Activated CD4-positive, alpha-beta T cell treated with anti-CD3 and anti-CD28 coated beads for 36 hours (primary cell): ENCODE data around the gene SLX1B. TPM values are rescaled to one million over a fixed set of nuclear protein-coding genes. Genes with fewer than 3 reads are reported as not detected.
A peak's percentile ranks its signal among the peaks of the same experiment; 100 is the strongest.
"Not testable (repeated sequence)": the region's sequence is repeated elsewhere in the genome, so short reads cannot be mapped to it uniquely, and the experiment has no call there.

Source experiments
- ATAC-seq: fragments of 200-7000 bp; cut with Tn5 transposase; one replicate; pipeline ENCODE4 v1.10.0; 2021; ENCODE audit warnings: mild to moderate bottlenecking, moderate library complexity
- CTCF ChIA-PET: fragments of 350-600 bp; sonication (Branson Sonifier 250); formaldehyde crosslinking; loops from one replicate; lab custom pipeline; 2021; ENCODE audit warnings: antibody characterized with exemption; lab: Charles Lee
- POLR2A ChIA-PET: fragments of 350-600 bp; sonication (Branson Sonifier 250); formaldehyde crosslinking; loops from one replicate; lab custom pipeline; 2021; ENCODE audit warnings: antibody characterized with exemption, inconsistent platforms; lab: Charles Lee
- DNase-seq: peaks from one replicate; pipeline ENCODE4 v3.0.0-alpha.2; 2020
- H3K27ac Mint-ChIP-seq: one replicate; pipeline ENCODE4 v1.8.0; 2021; ENCODE audit warnings: mixed read lengths
- H3K27me3 Mint-ChIP-seq: one replicate; pipeline ENCODE4 v1.8.0; 2021; ENCODE audit warnings: mixed read lengths
- H3K36me3 Mint-ChIP-seq: one replicate; pipeline ENCODE4 v1.8.0; 2021; ENCODE audit warnings: low read depth, mixed read lengths
- H3K4me1 Mint-ChIP-seq: one replicate; pipeline ENCODE4 v1.8.0; 2021; ENCODE audit warnings: mixed read lengths
- H3K4me3 Mint-ChIP-seq: one replicate; pipeline ENCODE4 v1.8.0; 2021; ENCODE audit warnings: mild to moderate bottlenecking, moderate library complexity, mixed read lengths
- H3K9me3 Mint-ChIP-seq: one replicate; pipeline ENCODE4 v1.8.0; 2021; ENCODE audit warnings: low read depth, mixed read lengths
- intact Hi-C, 2 experiments: fragments of 100-400 bp; cut with DNase I in 1 of 2; cut with micrococcal nuclease in 1 of 2; formaldehyde crosslinking; loops; one replicate each; pipeline versions ENCODE4 v1.14.2 to v1.15.1; 2022 to 2024; cut with DNase I, micrococcal nuclease
- total RNA-seq, 2 experiments: library from RNA; stranded (reverse); gene quantifications; one replicate each; pipeline ENCODE4 v1.2.3, GENCODE V29; 2021

SLX1B gene
- total RNA-seq, 2 experiments from 2014 or later = 66.8 to 125 TPM

- H3K9me3 Mint-ChIP-seq, intact Hi-C loops, H3K36me3 Mint-ChIP-seq, H3K27me3 Mint-ChIP-seq, H3K27ac Mint-ChIP-seq, POLR2A ChIA-PET, H3K4me1 Mint-ChIP-seq, H3K4me3 Mint-ChIP-seq, CTCF ChIA-PET, DNase-seq: not testable (repeated sequence)
- peak; percentile 54 for ATAC-seq
Observed at GRCh38 chr16:29467654-29468366, 13.5 kb downstream of the SLX1B start.

- DNase-seq = peak; percentile 37
- H3K36me3 Mint-ChIP-seq, H3K4me1 Mint-ChIP-seq, H3K4me3 Mint-ChIP-seq, H3K27me3 Mint-ChIP-seq, H3K9me3 Mint-ChIP-seq, H3K27ac Mint-ChIP-seq, POLR2A ChIA-PET, intact Hi-C loops, CTCF ChIA-PET: not testable (repeated sequence)
- ATAC-seq = peak; percentile 31
Observed at GRCh38 chr16:29469660-29470059, 15.3 kb downstream of the SLX1B start.

- H3K27me3 Mint-ChIP-seq, H3K4me3 Mint-ChIP-seq, POLR2A ChIA-PET, H3K9me3 Mint-ChIP-seq, DNase-seq, H3K27ac Mint-ChIP-seq, H3K36me3 Mint-ChIP-seq, intact Hi-C loops, H3K4me1 Mint-ChIP-seq, CTCF ChIA-PET: not testable (repeated sequence)
- ATAC-seq = peak; percentile 56
Observed at GRCh38 chr16:29472065-29472464, 17.7 kb downstream of the SLX1B start.

GRCh38 chr16:29482276-29482675 lies 27.9 kb downstream of the SLX1B start:
- H3K4me3 Mint-ChIP-seq, POLR2A ChIA-PET, H3K9me3 Mint-ChIP-seq, ATAC-seq, H3K27me3 Mint-ChIP-seq, intact Hi-C loops, CTCF ChIA-PET, H3K36me3 Mint-ChIP-seq, H3K4me1 Mint-ChIP-seq, H3K27ac Mint-ChIP-seq: not testable (repeated sequence)
- peak; percentile 0 for DNase-seq

GRCh38 chr16:29506308-29506707 lies 52.0 kb downstream of the SLX1B start, which contains the start of gene NPIPB12:
TSS of gene NPIPB12 (minus strand) at chr16:29506408.
- H3K27me3 Mint-ChIP-seq, POLR2A ChIA-PET, H3K27ac Mint-ChIP-seq, H3K4me3 Mint-ChIP-seq, ATAC-seq, intact Hi-C loops, DNase-seq, H3K9me3 Mint-ChIP-seq, H3K4me1 Mint-ChIP-seq, CTCF ChIA-PET, H3K36me3 Mint-ChIP-seq: not testable (repeated sequence)

Other genes starting within 250 kb of the SLX1B start
- 1 to 10 TPM; 1.3 to 2.1 TPM for gene NPIPB11, start 47.8 kb upstream of the SLX1B start, total RNA-seq
- gene BOLA2, start 182 bp upstream of the SLX1B start, total RNA-seq = 10 to 100 TPM; 10.8 to 20.3 TPM
- gene SULT1A4, start 5.4 kb downstream of the SLX1B start, total RNA-seq = 1 to 10 TPM; 1.3 to 1.8 TPM
- 10 to 100 TPM; 42.1 to 44.3 TPM for gene NPIPB12, start 51.9 kb downstream of the SLX1B start, total RNA-seq
- gene SPN, start 208.7 kb downstream of the SLX1B start, total RNA-seq = 100 to 1,000 TPM; 103 to 127 TPM
- 1 to 10 TPM; 5.7 to 6.8 TPM for gene QPRT, start 224.6 kb downstream of the SLX1B start, total RNA-seq